Spleen (tissue), 11 donors: ENCODE data around the gene TIMM10. TPM values are rescaled to one million over a fixed set of nuclear protein-coding genes. Genes with fewer than 3 reads are reported as not detected.

Source experiments
- DNase-seq: peaks from one replicate; pipeline ENCODE4 v3.0.0-alpha.2; 2020
- H3K27ac ChIP-seq, 8 donors: fragments of 200-600 bp; sonication (generic) in 7 of 8; 1 replicate in 4 of 8; 2 replicates in 4 of 8; pipeline versions ENCODE4 v1.5.0 to v1.8.0; 2016 to 2021; ENCODE audit warnings: inconsistent platforms in 4 of 8, mild to moderate bottlenecking in 4 of 8, moderate library complexity in 1 of 8
- H3K27me3 ChIP-seq, 7 donors: fragments of 200-600 bp; sonication (generic) in 6 of 7; replicated peaks in 1 of 7; 1 replicate in 4 of 7; 2 replicates in 3 of 7; pipeline versions ENCODE4 v1.5.0 to v1.8.0; 2016 to 2021; ENCODE audit warnings: inconsistent platforms in 3 of 7, mild to moderate bottlenecking in 1 of 7
- H3K36me3 ChIP-seq, 6 donors: fragments of 200-600 bp; sonication (generic) in 5 of 6; 1 replicate in 4 of 6; 2 replicates in 2 of 6; pipeline versions ENCODE4 v1.5.0 to v1.8.0; 2016 to 2021; ENCODE audit warnings: inconsistent platforms in 2 of 6
- H3K4me1 ChIP-seq, 6 donors: fragments of 200-600 bp; sonication (generic) in 5 of 6; 1 replicate in 3 of 6; 2 replicates in 3 of 6; pipeline versions ENCODE4 v1.5.0 to v1.8.0; 2016 to 2021; ENCODE audit warnings: inconsistent platforms in 3 of 6
- H3K4me3 ChIP-seq, 8 donors: fragments of 200-600 bp; sonication (generic) in 7 of 8; 1 replicate in 4 of 8; 2 replicates in 4 of 8; pipeline versions ENCODE4 v1.5.0 to v1.8.0; 2016 to 2021; ENCODE audit warnings: inconsistent platforms in 4 of 8, mild to moderate bottlenecking in 4 of 8, moderate library complexity in 2 of 8
- H3K9me3 ChIP-seq, 8 donors: fragments of 200-600 bp; sonication (generic) in 7 of 8; 1 replicate in 4 of 8; 2 replicates in 4 of 8; pipeline versions ENCODE4 v1.5.0 to v1.8.0; 2016 to 2021; ENCODE audit warnings: inconsistent platforms in 4 of 8
- POLR2A ChIP-seq, 3 donors: fragments of 450-650 bp; IDR thresholded peaks; one replicate each; pipeline ENCODE4 v1.5.1; 2017; ENCODE audit warnings: antibody characterized with exemption in 3 of 3, mild to moderate bottlenecking in 1 of 3
- POLR2AphosphoS5 ChIP-seq, 3 donors: sonication (generic); formaldehyde crosslinking; IDR thresholded peaks; one replicate each; pipeline ENCODE4 v1.5.1; 2017; ENCODE audit warnings: antibody characterized with exemption in 3 of 3
- WGBS, 5 donors: extraction: QIAGEN DNeasy Blood & Tissue Kit in 3 of 5; methylation state at CpG; one replicate each; pipeline versions ENCODE4 v1.1.5 to v1.1.7; 2013 to 2018; 5-methylcytosine and 5-hydroxymethylcytosine counted together
- intact Hi-C: fragments of 100-400 bp; cut with DNase I; formaldehyde crosslinking; loops from one replicate; pipeline ENCODE4 v1.15.0; 2023; ENCODE audit warnings: low total_unique reads
- polyA plus RNA-seq, 3 donors: library from polyadenylated mRNA; stranded (reverse); fragments of 200-250 nt; gene quantifications; one replicate each; pipeline ENCODE4 v1.2.1, GENCODE V29; 2013
- total RNA-seq, 7 donors: library from RNA; depleted of rRNA in 3 of 7; stranded (reverse); fragments of >200 nt in 3 of 7; fragmentation: NEBNext Ultra II Directional in 4 of 7; extraction: Animal tissue kit (Norgen Biotek cat#: 25700) in 4 of 7; gene quantifications; one replicate each; pipeline versions ENCODE4 v1.1.0 to v1.2.1, GENCODE V29; 2016 to 2021
- TF ChIP-seq, protein P1 (sequence below), 11 experiments: fragments of 200-600 bp in 7 of 11; fragments of 450-650 bp in 4 of 11; sonication (generic) in 4 of 11; IDR thresholded peaks in 8 of 11; conservative IDR thresholded peaks in 3 of 11; 1 replicate in 7 of 11; 2 replicates in 4 of 11; pipeline versions ENCODE4 v1.4.0 to v1.8.0; 2016 to 2021; ENCODE audit warnings: antibody characterized with exemption in 11 of 11, inconsistent platforms in 4 of 11, mild to moderate bottlenecking in 1 of 11
- donor health status: healthy with polysubstance abuse.
- donor health status: DM: no; HTN: no; CAD: no; lungs with moderate emphysema.
- donor health status: DM: no; HTN: no; CAD: no.
- donor health status: Bipolar disorder and iron deficiency.
- donor health status: healthy.
- donor health status: DM: no; HTN: no; CAD: no.
- donor health status: DM: yes; HTN: yes; CAD: no.

TIMM10 gene
- total and polyA plus RNA-seq, 10 donors = 28.1 to 58.7 (median 39.8) TPM

DNA sequence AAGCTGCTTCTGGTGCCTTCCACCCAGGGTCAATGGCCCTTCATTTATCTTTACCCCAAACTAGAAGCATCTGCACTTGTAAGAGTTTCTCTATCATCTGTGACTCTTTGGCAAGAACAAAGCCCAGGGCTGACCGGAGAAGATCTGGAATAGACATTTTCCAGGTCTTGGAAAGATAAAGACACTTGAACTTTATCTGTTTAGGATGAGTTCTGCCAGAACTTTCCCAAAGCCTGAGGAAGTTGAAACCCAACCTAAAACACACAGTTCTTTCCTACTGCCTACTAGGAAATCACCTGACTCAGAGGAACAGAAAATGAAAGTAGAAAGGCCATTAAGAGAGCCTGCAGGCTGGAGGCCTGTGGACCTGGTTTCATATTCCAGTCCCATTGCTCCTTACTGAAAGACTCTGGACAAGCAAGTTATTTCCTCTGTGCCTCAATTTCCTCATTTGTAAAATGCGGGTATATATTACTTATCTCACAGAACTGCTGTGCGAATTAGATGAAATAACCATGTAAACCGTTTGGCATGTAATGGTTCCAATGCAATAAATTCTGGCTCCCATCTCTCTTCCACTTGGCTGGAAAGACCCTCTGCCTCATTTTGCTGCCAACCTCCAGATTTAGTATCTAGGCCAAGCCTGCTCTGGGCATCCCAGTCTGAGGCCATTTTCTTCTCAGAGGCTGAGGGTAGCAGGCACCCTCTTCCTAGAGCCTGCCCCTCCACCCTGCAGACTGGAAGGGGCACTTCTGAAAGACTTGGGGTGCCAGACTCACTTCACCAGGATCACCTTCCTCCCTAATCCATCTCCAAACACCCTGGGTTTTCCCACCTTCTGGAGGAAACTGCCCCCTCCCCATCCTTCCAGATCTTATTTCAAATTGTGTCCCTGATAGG lies 35.7 kb upstream of the TIMM10 start:
- Histone ChIP-seq H3K27me3 (no peaks in the 10 kb centered on the region), H3K36me3 (peaks cover 0 to 38% (median 11%) of the 10 kb centered on the region in 6 donors), H3K9me3 (no peaks in the 10 kb centered on the region), H3K27ac (peak overlapping the region; percentile 75 to 96 (median 92)), H3K4me3 (peak overlapping the region; percentile 82 to 98 (median 92)), H3K4me1 (peaks cover 17 to 78% (median 59%) of the 10 kb centered on the region in 6 donors)
- intact Hi-C loops = no loop called here
- DNase-seq = no peak
- TF ChIP-seq POLR2AphosphoS5 (IDR thresholded peaks at IDR 0.05) (no peak), POLR2A (IDR thresholded peaks at IDR 0.05) (no peak)
- TF ChIP-seq, protein P1, sequence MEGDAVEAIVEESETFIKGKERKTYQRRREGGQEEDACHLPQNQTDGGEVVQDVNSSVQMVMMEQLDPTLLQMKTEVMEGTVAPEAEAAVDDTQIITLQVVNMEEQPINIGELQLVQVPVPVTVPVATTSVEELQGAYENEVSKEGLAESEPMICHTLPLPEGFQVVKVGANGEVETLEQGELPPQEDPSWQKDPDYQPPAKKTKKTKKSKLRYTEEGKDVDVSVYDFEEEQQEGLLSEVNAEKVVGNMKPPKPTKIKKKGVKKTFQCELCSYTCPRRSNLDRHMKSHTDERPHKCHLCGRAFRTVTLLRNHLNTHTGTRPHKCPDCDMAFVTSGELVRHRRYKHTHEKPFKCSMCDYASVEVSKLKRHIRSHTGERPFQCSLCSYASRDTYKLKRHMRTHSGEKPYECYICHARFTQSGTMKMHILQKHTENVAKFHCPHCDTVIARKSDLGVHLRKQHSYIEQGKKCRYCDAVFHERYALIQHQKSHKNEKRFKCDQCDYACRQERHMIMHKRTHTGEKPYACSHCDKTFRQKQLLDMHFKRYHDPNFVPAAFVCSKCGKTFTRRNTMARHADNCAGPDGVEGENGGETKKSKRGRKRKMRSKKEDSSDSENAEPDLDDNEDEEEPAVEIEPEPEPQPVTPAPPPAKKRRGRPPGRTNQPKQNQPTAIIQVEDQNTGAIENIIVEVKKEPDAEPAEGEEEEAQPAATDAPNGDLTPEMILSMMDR (IDR thresholded peaks at IDR 0.05 in 8 of 11, conservative IDR thresholded peaks at IDR 0.05 in 3 of 11) = peak in 1 of 11 experiments; percentile 7
- 4 to 14% (median 8%) methylated on average over 4 of the region's 4 CpGs for WGBS, 5 donors

DNA sequence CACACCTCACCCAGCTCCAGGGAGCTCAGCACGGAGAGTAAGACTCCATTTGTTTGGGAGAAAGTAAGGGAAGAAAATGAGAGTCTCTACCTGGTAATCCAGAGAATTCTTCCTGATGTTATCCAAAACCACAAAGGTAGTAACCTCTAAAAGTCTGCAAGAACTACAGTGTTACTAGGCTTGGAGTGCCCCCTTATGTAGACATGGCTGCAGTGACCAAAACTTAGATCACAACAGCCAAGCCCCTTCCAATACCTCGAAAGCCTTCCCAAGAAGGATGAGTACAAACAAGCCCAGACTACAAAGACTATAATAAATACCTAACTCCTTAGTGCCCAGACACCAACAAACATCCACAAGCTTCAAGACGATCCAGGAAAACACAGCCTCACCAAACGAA lies 32.0 kb upstream of the TIMM10 start:
- no peaks in the 10 kb centered on the region for H3K9me3 ChIP-seq
- TF ChIP-seq POLR2AphosphoS5 (IDR thresholded peaks at IDR 0.05) = no peak
- TF ChIP-seq, protein P1 (IDR thresholded peaks at IDR 0.05 in 8 of 11, conservative IDR thresholded peaks at IDR 0.05 in 3 of 11) = no peak
- no peak for TF ChIP-seq POLR2A (IDR thresholded peaks at IDR 0.05)
- H3K4me3 ChIP-seq = no peak overlapping the region
- H3K27me3 ChIP-seq = no peaks in the 10 kb centered on the region
- H3K27ac ChIP-seq = peak overlapping the region in 1 of 8 donors; percentile 7
- H3K4me1 ChIP-seq = peaks cover 16 to 76% (median 57%) of the 10 kb centered on the region in 6 donors
- intact Hi-C loops = loop anchor here (5.0 kb wide), 1 partner anchor 95 kb away; the partner anchor contains the start of gene CLP1
- peaks cover 3 to 75% (median 37%) of the 10 kb centered on the region in 6 donors for H3K36me3 ChIP-seq
- 82 to 89% (median 86%) methylated on average over 4 of the region's 4 CpGs for WGBS, 5 donors
- no peak for DNase-seq

DNA sequence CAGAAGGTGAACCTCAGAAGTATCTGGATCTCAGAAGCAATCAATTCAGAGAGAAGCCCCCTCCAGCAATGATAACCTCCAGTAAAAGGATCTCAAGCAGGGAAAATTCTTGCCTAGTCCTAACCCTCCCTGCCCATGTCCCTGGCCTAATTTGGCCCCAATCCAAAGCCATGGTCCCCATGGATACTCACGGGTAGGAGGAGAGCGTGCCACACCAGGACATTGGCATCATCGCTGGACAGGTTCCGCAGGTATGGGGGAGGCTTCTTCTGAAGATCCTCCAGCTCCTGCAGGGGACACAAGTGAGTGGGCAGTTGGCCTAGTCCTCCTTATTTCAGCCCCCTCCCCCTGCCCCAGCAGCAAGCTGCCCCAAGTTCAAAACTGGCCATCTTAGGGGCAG lies 29.6 kb upstream of the TIMM10 start:
- no peaks in the 10 kb centered on the region for H3K27me3 ChIP-seq
- H3K4me1 ChIP-seq = peaks cover 11 to 54% (median 39%) of the 10 kb centered on the region in 6 donors
- H3K36me3 ChIP-seq = peaks cover 3 to 100% (median 57%) of the 10 kb centered on the region in 6 donors
- H3K4me3 ChIP-seq = no peak overlapping the region
- no peaks in the 10 kb centered on the region for H3K9me3 ChIP-seq
- peak; percentile 59 for DNase-seq
- TF ChIP-seq POLR2A (IDR thresholded peaks at IDR 0.05) (no peak), POLR2AphosphoS5 (IDR thresholded peaks at IDR 0.05) (no peak)
- TF ChIP-seq, protein P1 (IDR thresholded peaks at IDR 0.05 in 8 of 11, conservative IDR thresholded peaks at IDR 0.05 in 3 of 11) = no peak
- WGBS, 5 donors = 94 to 98% (median 96%) methylated on average over 4 of the region's 4 CpGs
- intact Hi-C loops = loop anchor here (5.0 kb wide), 1 partner anchor 97 kb away; the partner anchor contains the start of gene CLP1
- no peak overlapping the region for H3K27ac ChIP-seq

DNA sequence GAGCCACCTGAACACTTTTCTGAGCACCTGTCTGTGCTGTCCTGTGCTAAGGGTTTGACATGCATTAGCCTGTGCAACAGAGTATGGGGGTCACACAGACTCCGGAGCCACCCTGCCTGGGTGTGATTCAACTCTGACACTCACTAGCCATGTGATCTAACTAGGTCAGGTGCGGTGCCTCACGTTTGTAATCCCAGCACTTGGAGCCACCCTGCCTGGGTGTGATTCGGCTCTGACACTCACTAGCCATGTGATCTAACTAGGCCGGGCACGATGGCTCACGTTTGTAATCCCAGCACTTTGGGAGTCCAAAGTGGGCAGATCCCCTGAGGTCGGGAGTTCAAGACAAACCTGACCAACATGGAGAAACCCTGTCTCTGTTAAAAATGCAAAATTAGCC lies 25.5 kb upstream of the TIMM10 start:
- Histone ChIP-seq H3K4me1 (peaks cover 0 to 13% (median 5%) of the 10 kb centered on the region in 6 donors), H3K9me3 (no peaks in the 10 kb centered on the region), H3K27ac (no peak overlapping the region), H3K36me3 (peaks cover 10 to 100% (median 86%) of the 10 kb centered on the region in 6 donors), H3K4me3 (no peak overlapping the region), H3K27me3 (no peaks in the 10 kb centered on the region)
- 90 to 94% (median 93%) methylated on average over 8 of the region's 8 CpGs for WGBS, 5 donors
- intact Hi-C loops = no loop called here
- DNase-seq = no peak
- TF ChIP-seq POLR2A (IDR thresholded peaks at IDR 0.05) = no peak
- TF ChIP-seq, protein P1 (IDR thresholded peaks at IDR 0.05 in 8 of 11, conservative IDR thresholded peaks at IDR 0.05 in 3 of 11) = no peak
- TF ChIP-seq POLR2AphosphoS5 (IDR thresholded peaks at IDR 0.05) = no peak
